Fibroblast of villous mesenchyme (primary cell): Measurements from ENCODE around the gene VCAN. TPM values are rescaled to one million over a fixed set of nuclear protein-coding genes. Genes with fewer than 3 reads are reported as not detected.

Experiments
- DNase-seq: peaks from one replicate; pipeline ENCODE4 v3.0.0-alpha.2; 2010; ENCODE audit warnings: low read depth
- H3K4me3 ChIP-seq: 2 replicates; pipeline ENCODE4 v1.5.1; 2011; ENCODE audit warnings: low read depth, mild to moderate bottlenecking, low read length
- total RNA-seq: library from RNA; depleted of rRNA; stranded (reverse); fragments of >200 nt; gene quantifications from 2 replicates; pipeline ENCODE4 v1.2.3, GENCODE V29; 2012
- TF ChIP-seq, protein P1 (sequence below): IDR thresholded peaks from 2 replicates; pipeline ENCODE4 v1.5.1; 2012; ENCODE audit warnings: low read depth, mild to moderate bottlenecking, low read length; ENCODE audit not compliant: insufficient read depth

VCAN gene
- total RNA-seq, 1 donor: 490 TPM

DNA sequence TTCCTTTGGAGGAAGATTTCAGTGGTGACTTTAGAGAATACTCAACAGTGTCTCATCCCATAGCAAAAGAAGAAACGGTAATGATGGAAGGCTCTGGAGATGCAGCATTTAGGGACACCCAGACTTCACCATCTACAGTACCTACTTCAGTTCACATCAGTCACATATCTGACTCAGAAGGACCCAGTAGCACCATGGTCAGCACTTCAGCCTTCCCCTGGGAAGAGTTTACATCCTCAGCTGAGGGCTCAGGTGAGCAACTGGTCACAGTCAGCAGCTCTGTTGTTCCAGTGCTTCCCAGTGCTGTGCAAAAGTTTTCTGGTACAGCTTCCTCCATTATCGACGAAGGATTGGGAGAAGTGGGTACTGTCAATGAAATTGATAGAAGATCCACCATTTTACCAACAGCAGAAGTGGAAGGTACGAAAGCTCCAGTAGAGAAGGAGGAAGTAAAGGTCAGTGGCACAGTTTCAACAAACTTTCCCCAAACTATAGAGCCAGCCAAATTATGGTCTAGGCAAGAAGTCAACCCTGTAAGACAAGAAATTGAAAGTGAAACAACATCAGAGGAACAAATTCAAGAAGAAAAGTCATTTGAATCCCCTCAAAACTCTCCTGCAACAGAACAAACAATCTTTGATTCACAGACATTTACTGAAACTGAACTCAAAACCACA, 67.4 kb downstream of the VCAN start:
- DNase-seq: no peak
- TF ChIP-seq, protein P1, sequence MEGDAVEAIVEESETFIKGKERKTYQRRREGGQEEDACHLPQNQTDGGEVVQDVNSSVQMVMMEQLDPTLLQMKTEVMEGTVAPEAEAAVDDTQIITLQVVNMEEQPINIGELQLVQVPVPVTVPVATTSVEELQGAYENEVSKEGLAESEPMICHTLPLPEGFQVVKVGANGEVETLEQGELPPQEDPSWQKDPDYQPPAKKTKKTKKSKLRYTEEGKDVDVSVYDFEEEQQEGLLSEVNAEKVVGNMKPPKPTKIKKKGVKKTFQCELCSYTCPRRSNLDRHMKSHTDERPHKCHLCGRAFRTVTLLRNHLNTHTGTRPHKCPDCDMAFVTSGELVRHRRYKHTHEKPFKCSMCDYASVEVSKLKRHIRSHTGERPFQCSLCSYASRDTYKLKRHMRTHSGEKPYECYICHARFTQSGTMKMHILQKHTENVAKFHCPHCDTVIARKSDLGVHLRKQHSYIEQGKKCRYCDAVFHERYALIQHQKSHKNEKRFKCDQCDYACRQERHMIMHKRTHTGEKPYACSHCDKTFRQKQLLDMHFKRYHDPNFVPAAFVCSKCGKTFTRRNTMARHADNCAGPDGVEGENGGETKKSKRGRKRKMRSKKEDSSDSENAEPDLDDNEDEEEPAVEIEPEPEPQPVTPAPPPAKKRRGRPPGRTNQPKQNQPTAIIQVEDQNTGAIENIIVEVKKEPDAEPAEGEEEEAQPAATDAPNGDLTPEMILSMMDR: no peak
- no peak overlapping the region for H3K4me3 ChIP-seq

DNA sequence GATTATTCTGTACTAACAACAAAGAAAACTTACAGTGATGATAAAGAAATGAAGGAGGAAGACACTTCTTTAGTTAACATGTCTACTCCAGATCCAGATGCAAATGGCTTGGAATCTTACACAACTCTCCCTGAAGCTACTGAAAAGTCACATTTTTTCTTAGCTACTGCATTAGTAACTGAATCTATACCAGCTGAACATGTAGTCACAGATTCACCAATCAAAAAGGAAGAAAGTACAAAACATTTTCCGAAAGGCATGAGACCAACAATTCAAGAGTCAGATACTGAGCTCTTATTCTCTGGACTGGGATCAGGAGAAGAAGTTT, 67.9 kb downstream of the VCAN start:
- no peak for DNase-seq
- no peak overlapping the region for H3K4me3 ChIP-seq
- TF ChIP-seq, protein P1: no peak

DNA sequence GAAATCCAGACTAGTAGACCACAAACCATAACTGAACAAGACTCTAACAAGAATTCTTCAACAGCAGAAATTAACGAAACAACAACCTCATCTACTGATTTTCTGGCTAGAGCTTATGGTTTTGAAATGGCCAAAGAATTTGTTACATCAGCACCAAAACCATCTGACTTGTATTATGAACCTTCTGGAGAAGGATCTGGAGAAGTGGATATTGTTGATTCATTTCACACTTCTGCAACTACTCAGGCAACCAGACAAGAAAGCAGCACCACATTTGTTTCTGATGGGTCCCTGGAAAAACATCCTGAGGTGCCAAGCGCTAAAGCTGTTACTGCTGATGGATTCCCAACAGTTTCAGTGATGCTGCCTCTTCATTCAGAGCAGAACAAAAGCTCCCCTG, 68.6 kb downstream of the VCAN start:
- no peak for DNase-seq
- no peak overlapping the region for H3K4me3 ChIP-seq
- TF ChIP-seq, protein P1: no peak

DNA sequence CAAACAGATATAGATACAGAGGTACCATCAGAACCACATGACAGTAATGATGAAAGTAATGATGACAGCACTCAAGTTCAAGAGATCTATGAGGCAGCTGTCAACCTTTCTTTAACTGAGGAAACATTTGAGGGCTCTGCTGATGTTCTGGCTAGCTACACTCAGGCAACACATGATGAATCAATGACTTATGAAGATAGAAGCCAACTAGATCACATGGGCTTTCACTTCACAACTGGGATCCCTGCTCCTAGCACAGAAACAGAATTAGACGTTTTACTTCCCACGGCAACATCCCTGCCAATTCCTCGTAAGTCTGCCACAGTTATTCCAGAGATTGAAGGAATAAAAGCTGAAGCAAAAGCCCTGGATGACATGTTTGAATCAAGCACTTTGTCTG, 69.2 kb downstream of the VCAN start:
- no peak for DNase-seq
- no peak overlapping the region for H3K4me3 ChIP-seq
- TF ChIP-seq, protein P1: no peak

DNA sequence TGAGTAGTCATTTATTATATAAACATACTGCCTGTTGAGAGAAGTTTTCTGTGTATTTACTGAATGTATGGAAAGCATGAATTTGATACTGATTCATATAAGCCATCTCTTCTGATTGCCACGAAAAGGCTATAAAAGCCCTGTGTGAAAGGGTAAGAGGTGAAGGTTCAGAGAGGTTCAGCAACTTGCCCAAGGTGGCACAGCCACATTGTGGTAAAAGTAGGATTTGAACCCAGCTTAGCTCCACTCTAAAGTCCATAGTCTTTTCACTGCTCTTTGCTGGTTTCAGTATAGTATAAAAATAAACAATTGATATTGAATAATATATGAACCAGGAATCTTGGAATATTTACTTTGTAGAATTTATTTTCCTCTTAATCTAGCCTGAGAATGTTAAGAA, 71.3 kb downstream of the VCAN start:
- TF ChIP-seq, protein P1: no peak
- no peak for DNase-seq
- H3K4me3 ChIP-seq: no peak overlapping the region

DNA sequence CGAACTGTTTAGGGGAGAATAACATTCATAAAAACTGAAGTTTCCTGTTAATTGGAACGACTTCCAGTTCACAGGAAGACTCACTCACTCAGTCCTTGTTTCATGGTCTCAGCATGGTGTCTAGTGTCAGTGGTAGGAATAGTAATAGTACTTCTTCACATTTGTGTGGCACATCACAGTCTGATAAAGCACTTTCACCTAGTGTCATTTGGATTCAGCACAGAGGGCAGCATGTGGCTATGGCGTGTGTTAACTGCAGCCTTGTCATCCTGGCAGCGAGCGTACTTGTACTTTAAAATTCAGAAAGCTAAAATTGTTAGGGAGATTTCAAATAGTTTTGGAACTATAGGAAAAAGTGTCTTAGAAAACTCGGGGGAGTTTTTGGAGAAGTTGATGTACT, 72.4 kb downstream of the VCAN start:
- no peak for DNase-seq
- H3K4me3 ChIP-seq: no peak overlapping the region

DNA sequence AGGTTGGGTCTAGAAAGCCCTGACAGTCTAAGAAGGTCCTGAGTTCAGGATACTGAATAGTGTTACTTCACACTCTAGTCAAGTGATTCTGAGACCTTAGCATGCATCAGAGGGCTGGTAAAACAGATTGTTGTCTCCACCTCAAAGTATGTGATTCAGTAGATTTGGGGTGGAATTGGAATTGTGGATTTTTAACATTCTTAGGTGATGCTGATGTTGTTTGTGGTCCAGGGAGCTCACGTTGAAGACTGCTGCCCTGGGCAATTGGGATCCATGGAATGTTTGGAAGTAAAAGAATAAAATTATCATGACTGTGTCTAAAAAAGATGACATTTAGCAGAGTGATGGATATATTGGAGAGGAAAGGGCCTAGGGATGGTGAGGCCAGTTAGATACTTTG, 75.6 kb downstream of the VCAN start:
- DNase-seq: no peak
- TF ChIP-seq, protein P1: no peak
- no peak overlapping the region for H3K4me3 ChIP-seq

More for the DNA sequence above, 72.4 kb downstream of the VCAN start:
- TF ChIP-seq, protein P1: no peak
